ENCODE results near the gene LGALS12.

DNA sequence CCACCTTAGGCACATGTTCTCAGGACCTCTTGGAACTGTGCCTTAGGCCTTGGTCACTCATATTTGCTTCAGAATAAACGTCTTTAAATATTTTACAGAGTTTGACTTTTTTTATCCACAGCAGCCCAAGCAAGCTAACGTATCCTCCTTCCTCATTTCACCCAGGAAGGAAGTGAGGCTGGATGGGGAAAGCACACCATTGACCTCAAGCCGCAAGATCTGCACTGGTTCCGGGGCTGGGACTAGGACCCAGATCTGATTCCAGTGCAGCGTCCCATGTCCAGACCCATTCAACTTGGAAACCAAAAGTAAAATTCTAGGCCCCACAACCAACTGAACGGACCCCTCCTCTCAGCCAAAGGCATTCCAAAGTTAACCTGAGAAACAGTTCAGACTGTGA lies 2.4 kb upstream of the LGALS12 start:
- TF ChIP-seq EZH2phosphoT487 (conservative IDR thresholded peaks at IDR 0.05; ENCODE audit: low read length) (no peak), CTCF (IDR thresholded peaks at IDR 0.05; ENCODE audit: insufficient read depth, low read length, poor library complexity, severe bottlenecking) (no peak)

Data from SU-DHL-6 (cell line).